H9 (cell line): Measurements from ENCODE around the gene CYP19A1. TPM values are rescaled to one million over a fixed set of nuclear protein-coding genes. Genes with fewer than 3 reads are reported as not detected.

ENCODE experiments used
- DNase-seq: peaks from one replicate; pipeline ENCODE4 v3.0.0-alpha.2; 2017
- H2AFZ ChIP-seq: one replicate; pipeline ENCODE4 v1.6.1; 2013; ENCODE audit warnings: mild to moderate bottlenecking, low read length, control low read depth, moderate library complexity
- H2AK5ac ChIP-seq: 2 replicates; pipeline ENCODE4 v1.6.1; 2013; ENCODE audit warnings: low read length, control low read depth, mixed read lengths; ENCODE audit not compliant: insufficient read length
- H2BK120ac ChIP-seq: one replicate; pipeline ENCODE4 v1.6.1; 2013; ENCODE audit warnings: low read depth, mild to moderate bottlenecking, low read length, control low read depth, inconsistent platforms; ENCODE audit not compliant: poor library complexity, severe bottlenecking
- H2BK12ac ChIP-seq: 2 replicates; pipeline ENCODE4 v1.6.1; 2013; ENCODE audit warnings: low read length, control low read depth, mixed read lengths, low read depth; ENCODE audit not compliant: insufficient read length
- H2BK15ac ChIP-seq: 2 replicates; pipeline ENCODE4 v1.6.1; 2013; ENCODE audit warnings: low read depth, low read length, control low read depth
- H2BK20ac ChIP-seq: one replicate; pipeline ENCODE4 v1.6.1; 2013; ENCODE audit warnings: low read depth, mild to moderate bottlenecking, low read length, control low read depth, inconsistent platforms; ENCODE audit not compliant: poor library complexity, severe bottlenecking
- H2BK5ac ChIP-seq: 2 replicates; pipeline ENCODE4 v1.6.1; 2013; ENCODE audit warnings: low read length, control low read depth, mixed read lengths; ENCODE audit not compliant: insufficient read length
- H3K14ac ChIP-seq: 2 replicates; pipeline ENCODE4 v1.6.1; 2013; ENCODE audit warnings: low read length, control low read depth; ENCODE audit not compliant: insufficient read depth
- H3K18ac ChIP-seq: 2 replicates; pipeline ENCODE4 v1.6.1; 2013; ENCODE audit warnings: low read depth, mild to moderate bottlenecking, mixed read lengths, low read length, control low read depth; ENCODE audit not compliant: insufficient read length
- H3K23ac ChIP-seq: 2 replicates; pipeline ENCODE4 v1.6.1; 2013; ENCODE audit warnings: low read length, control low read depth, mixed read lengths, low read depth; ENCODE audit not compliant: insufficient read length
- H3K23me2 ChIP-seq: 2 replicates; pipeline ENCODE4 v1.6.1; 2013; ENCODE audit warnings: low read depth, mild to moderate bottlenecking, mixed read lengths, low read length, control low read depth; ENCODE audit not compliant: insufficient read length, poor library complexity, severe bottlenecking
- H3K27ac ChIP-seq: 2 replicates; pipeline ENCODE4 v1.5.1; 2013; ENCODE audit warnings: low read length, control low read depth, mixed read lengths, low read depth; ENCODE audit not compliant: insufficient read length
- H3K27me3 ChIP-seq: 2 replicates; pipeline ENCODE4 v1.6.1; 2013; ENCODE audit warnings: low read length, control low read depth, inconsistent platforms; ENCODE audit not compliant: insufficient read depth
- H3K4ac ChIP-seq: 2 replicates; pipeline ENCODE4 v1.6.1; 2013; ENCODE audit warnings: low read depth, mild to moderate bottlenecking, control low read depth, inconsistent platforms, low read length, moderate library complexity
- H3K4me1 ChIP-seq: 2 replicates; pipeline ENCODE4 v1.6.1; 2013; ENCODE audit warnings: low read length, control low read depth, inconsistent platforms; ENCODE audit not compliant: insufficient read depth
- H3K4me2 ChIP-seq: 2 replicates; pipeline ENCODE4 v1.6.1; 2013; ENCODE audit warnings: low read length, control low read depth, mixed read lengths; ENCODE audit not compliant: insufficient read length, insufficient read depth
- H3K56ac ChIP-seq: 2 replicates; pipeline ENCODE4 v1.6.1; 2013; ENCODE audit warnings: low read depth, mild to moderate bottlenecking, mixed read lengths, low read length, control low read depth; ENCODE audit not compliant: insufficient read length
- H3K79me1 ChIP-seq: 2 replicates; pipeline ENCODE4 v1.6.1; 2013; ENCODE audit warnings: low read depth, mild to moderate bottlenecking, moderate library complexity, low read length, control low read depth, inconsistent platforms; ENCODE audit not compliant: insufficient read depth, poor library complexity, severe bottlenecking
- H3K79me2 ChIP-seq: 2 replicates; pipeline ENCODE4 v1.6.1; 2013; ENCODE audit warnings: low read length, control low read depth, inconsistent platforms; ENCODE audit not compliant: insufficient read depth
- H3K9ac ChIP-seq: 2 replicates; pipeline ENCODE4 v1.6.1; 2013; ENCODE audit warnings: low read length, control low read depth, mixed read lengths; ENCODE audit not compliant: insufficient read length; ENCODE audit errors: extremely low read depth
- H3K9me3 ChIP-seq: one replicate; pipeline ENCODE4 v1.6.1; 2013; ENCODE audit warnings: low read depth, low read length, inconsistent platforms; ENCODE audit not compliant: control insufficient read depth
- H3T11ph ChIP-seq: one replicate; pipeline ENCODE4 v1.6.1; 2013; ENCODE audit warnings: mild to moderate bottlenecking, low read length, control low read depth, inconsistent platforms
- H4K20me1 ChIP-seq: one replicate; pipeline ENCODE4 v1.6.1; 2013; ENCODE audit not compliant: control insufficient read depth, insufficient read length, insufficient read depth
- H4K5ac ChIP-seq: 2 replicates; pipeline ENCODE4 v1.6.1; 2013; ENCODE audit warnings: low read depth, mild to moderate bottlenecking, mixed read lengths, low read length, control low read depth; ENCODE audit not compliant: insufficient read length
- H4K8ac ChIP-seq: replicated peaks from 2 replicates; pipeline ENCODE4 v1.6.1; 2013; ENCODE audit warnings: low read length, control low read depth, mixed read lengths, low read depth; ENCODE audit not compliant: insufficient read length
- H4K91ac ChIP-seq: 2 replicates; pipeline ENCODE4 v1.6.1; 2013; ENCODE audit warnings: low read depth, mild to moderate bottlenecking, moderate library complexity, mixed read lengths, low read length, control low read depth; ENCODE audit not compliant: insufficient read length
- H3K27ac Mint-ChIP-seq, 3 experiments: 2 replicates in 2 of 3; 3 replicates in 1 of 3; pipeline ENCODE4 v1.8.0; 2020 to 2021; ENCODE audit warnings: mixed read lengths in 3 of 3, mild to moderate bottlenecking in 1 of 3, moderate library complexity in 1 of 3
- H3K27me3 Mint-ChIP-seq: 2 replicates; pipeline ENCODE4 v1.8.0; 2021; ENCODE audit warnings: low read depth, mild to moderate bottlenecking, moderate library complexity, mixed read lengths
- H3K36me3 Mint-ChIP-seq, 3 experiments: 2 replicates in 2 of 3; 3 replicates in 1 of 3; pipeline ENCODE4 v1.8.0; 2020 to 2021; ENCODE audit warnings: low read depth in 3 of 3, mixed read lengths in 3 of 3; ENCODE audit not compliant: insufficient read depth in 1 of 3
- H3K4me1 Mint-ChIP-seq, 2 experiments: 2 replicates each; pipeline ENCODE4 v1.8.0; 2020; ENCODE audit warnings: mixed read lengths in 2 of 2
- H3K4me3 Mint-ChIP-seq, 2 experiments: 2 replicates in 1 of 2; 3 replicates in 1 of 2; pipeline ENCODE4 v1.8.0; 2020 to 2021; ENCODE audit warnings: mild to moderate bottlenecking in 2 of 2, mixed read lengths in 2 of 2, moderate library complexity in 1 of 2
- H3K9me3 Mint-ChIP-seq, 2 experiments: 2 replicates in 1 of 2; 3 replicates in 1 of 2; pipeline ENCODE4 v1.8.0; 2020; ENCODE audit warnings: mild to moderate bottlenecking in 2 of 2, mixed read lengths in 2 of 2, moderate library complexity in 1 of 2
- CTCF ChIP-seq: fragments of 200-600 bp; sonication (generic); conservative IDR thresholded peaks from 3 replicates; pipeline ENCODE4 v1.8.0; 2021; ENCODE audit warnings: antibody characterized with exemption, mild to moderate bottlenecking
- WGBS: extraction: QIAGEN DNeasy Blood & Tissue Kit; methylation state at CpG from one replicate; pipeline ENCODE4 v1.1.7; 2013; ENCODE audit warnings: missing lambda C conversion rate, low lambda C conversion rate, mixed read lengths; ENCODE audit not compliant: insufficient read length; ENCODE audit errors: extremely low coverage; 5-methylcytosine and 5-hydroxymethylcytosine counted together
- total RNA-seq: library from RNA; stranded (reverse); gene quantifications from 2 replicates; pipeline ENCODE4 v1.2.1, GENCODE V29; 2021

The CYP19A1 gene
- total RNA-seq, 1 experiment from 2014 or later: not detected

GRCh38 chr15:51201581-51201980 is 136.8 kb downstream of the CYP19A1 start:
- no peaks in the 10 kb centered on the region for H3K27me3 ChIP-seq
- no peak overlapping the region for H2BK20ac ChIP-seq
- H3K56ac ChIP-seq: no peak overlapping the region
- H2BK12ac ChIP-seq: no peak overlapping the region
- no peaks in the 10 kb centered on the region for H3K79me1 ChIP-seq
- no peak overlapping the region for H3K27ac ChIP-seq
- Mint-ChIP-seq H3K4me3 (no peak overlapping the region), H3K36me3 (no peaks in the 10 kb centered on the region; a peak in 1 of 7 replicates), H3K9me3 (no peaks in the 10 kb centered on the region), H3K27ac (no peak overlapping the region), H3K4me1 (no peaks in the 10 kb centered on the region), H3K27me3 (no peaks in the 10 kb centered on the region; the same call in 1 of the 2 replicates)
- H3K18ac ChIP-seq: no peak overlapping the region
- H3K4me2 ChIP-seq: no peak overlapping the region
- H4K91ac ChIP-seq: no peak overlapping the region
- no peak overlapping the region for H2BK120ac ChIP-seq
- H3K14ac ChIP-seq: no peak overlapping the region
- H4K5ac ChIP-seq: no peak overlapping the region
- 0 out of 2 replicates have a peak, but pooled peaks cover 4% of the 10 kb centered on the region for H3K4me1 ChIP-seq
- no peaks in the 10 kb centered on the region for H3K79me2 ChIP-seq
- H3K23me2 ChIP-seq: no peaks in the 10 kb centered on the region
- H4K20me1 ChIP-seq: no peaks in the 10 kb centered on the region
- no peak for DNase-seq
- no peak overlapping the region for H3K4ac ChIP-seq
- no peak overlapping the region for H3K9ac ChIP-seq
- H3K9me3 ChIP-seq: no peaks in the 10 kb centered on the region
- H2AFZ ChIP-seq: no peak overlapping the region
- no peak overlapping the region for H4K8ac ChIP-seq
- H3T11ph ChIP-seq: no peak overlapping the region
- no peak overlapping the region for H2AK5ac ChIP-seq
- WGBS: no CpG with 5 or more reads among the region's 5 CpGs
- no peak overlapping the region for H2BK5ac ChIP-seq
- H3K23ac ChIP-seq: no peak overlapping the region
- no peak overlapping the region for H2BK15ac ChIP-seq
- TF ChIP-seq CTCF: no peak
